ENCODE measurements around the gene GSTA3. TPM values are rescaled to one million over a fixed set of nuclear protein-coding genes. Genes with fewer than 3 reads are reported as not detected.

GSTA3 gene
- total RNA-seq, 2 donors from 2014 or later: not detected

DNA sequence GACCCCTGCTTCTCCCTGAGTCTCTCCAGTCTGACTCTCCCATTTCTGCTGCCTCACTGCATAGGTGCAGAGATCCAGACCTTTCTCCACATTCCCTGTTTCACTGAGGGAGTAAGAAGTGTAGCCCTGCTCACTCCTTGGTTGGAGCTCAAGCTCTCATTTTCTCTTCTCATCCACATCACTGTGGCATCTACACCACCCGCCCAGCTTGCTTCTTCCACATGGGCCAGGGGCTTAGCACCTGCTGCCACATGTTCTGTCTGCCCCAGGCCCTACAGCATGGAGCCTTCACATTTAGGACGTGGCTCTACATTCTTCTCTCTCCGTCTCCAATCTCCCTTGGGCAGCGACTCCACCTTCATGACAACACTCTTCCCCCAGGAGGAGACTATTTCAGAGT, 60.4 kb downstream of the GSTA3 start:
- H3K36me3 ChIP-seq: no peaks in the 10 kb centered on the region
- DNase-seq (ENCODE audit: low spot score): no peak

More for the DNA sequence above, 60.4 kb downstream of the GSTA3 start:
- TF ChIP-seq, protein P1, sequence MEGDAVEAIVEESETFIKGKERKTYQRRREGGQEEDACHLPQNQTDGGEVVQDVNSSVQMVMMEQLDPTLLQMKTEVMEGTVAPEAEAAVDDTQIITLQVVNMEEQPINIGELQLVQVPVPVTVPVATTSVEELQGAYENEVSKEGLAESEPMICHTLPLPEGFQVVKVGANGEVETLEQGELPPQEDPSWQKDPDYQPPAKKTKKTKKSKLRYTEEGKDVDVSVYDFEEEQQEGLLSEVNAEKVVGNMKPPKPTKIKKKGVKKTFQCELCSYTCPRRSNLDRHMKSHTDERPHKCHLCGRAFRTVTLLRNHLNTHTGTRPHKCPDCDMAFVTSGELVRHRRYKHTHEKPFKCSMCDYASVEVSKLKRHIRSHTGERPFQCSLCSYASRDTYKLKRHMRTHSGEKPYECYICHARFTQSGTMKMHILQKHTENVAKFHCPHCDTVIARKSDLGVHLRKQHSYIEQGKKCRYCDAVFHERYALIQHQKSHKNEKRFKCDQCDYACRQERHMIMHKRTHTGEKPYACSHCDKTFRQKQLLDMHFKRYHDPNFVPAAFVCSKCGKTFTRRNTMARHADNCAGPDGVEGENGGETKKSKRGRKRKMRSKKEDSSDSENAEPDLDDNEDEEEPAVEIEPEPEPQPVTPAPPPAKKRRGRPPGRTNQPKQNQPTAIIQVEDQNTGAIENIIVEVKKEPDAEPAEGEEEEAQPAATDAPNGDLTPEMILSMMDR (IDR thresholded peaks at IDR 0.05): no peak
- Histone ChIP-seq H3K4me1 (no peaks in the 10 kb centered on the region), H3K9me3 (no peaks in the 10 kb centered on the region), H3K27ac (no peak overlapping the region), H3K27me3 (no peaks in the 10 kb centered on the region), H3K4me3 (no peak overlapping the region)

Other genes with a start within 250 kb of the GSTA3 start
- gene TMEM14A, start 238.6 kb downstream of the GSTA3 start, total RNA-seq: 10 to 100 TPM; 13.2 to 13.4 TPM
- not detected for gene GSTA2, start 146.2 kb downstream of the GSTA3 start, total RNA-seq
- not detected for gene GSTA1, start 105.9 kb downstream of the GSTA3 start, total RNA-seq
- gene GSTA5, start 68.9 kb downstream of the GSTA3 start, total RNA-seq: not detected
- 10 to 100 TPM in 1 of 2 donors, 1 to 10 TPM in 1; 9.3 to 12.1 TPM for gene GSTA4, start 85.6 kb upstream of the GSTA3 start, total RNA-seq
- 1 to 10 TPM; 7.0 to 9.7 TPM for gene CILK1, start 152.1 kb upstream of the GSTA3 start, total RNA-seq
- gene FBXO9, start 155.7 kb upstream of the GSTA3 start, total RNA-seq: 10 to 100 TPM; 35.8 to 50.5 TPM
- not detected for gene GCM1, start 239.1 kb upstream of the GSTA3 start, total RNA-seq